SH-SY5Y (cell line): Measurements from ENCODE around the gene GNAT1.
A peak's percentile ranks its signal among the peaks of the same experiment; 100 is the strongest.

Experiments
- GATA2 ChIP-seq: IDR thresholded peaks from 2 replicates; pipeline ENCODE4 v1.6.1; 2011; ENCODE audit warnings: mild to moderate bottlenecking, low read depth, low read length
- GATA3 ChIP-seq: IDR thresholded peaks from 2 replicates; pipeline ENCODE4 v1.6.1; 2011; ENCODE audit warnings: low read depth, mild to moderate bottlenecking, low read length, moderate library complexity

- TF ChIP-seq GATA2 (peak; percentile 97), GATA3 (no peak; the same call in 1 of the 2 replicates)
Measured at GRCh38 chr3:50181985-50182384, 9.4 kb upstream of the GNAT1 start.
